GM21528 (cell line): ENCODE data around the gene BLZF1.
"Not testable (repeated sequence)": the region's sequence is repeated elsewhere in the genome, so short reads cannot be mapped to it uniquely, and the experiment has no call there.

Experiments
- ATAC-seq: cut with Tn5 transposase; IDR thresholded peaks from one replicate; pipeline ENCODE4 v1.9.1; 2021; ENCODE audit warnings: mild to moderate bottlenecking, moderate library complexity; ENCODE audit not compliant: unreplicated experiment, low FRiP score

Gene BLZF1

DNA sequence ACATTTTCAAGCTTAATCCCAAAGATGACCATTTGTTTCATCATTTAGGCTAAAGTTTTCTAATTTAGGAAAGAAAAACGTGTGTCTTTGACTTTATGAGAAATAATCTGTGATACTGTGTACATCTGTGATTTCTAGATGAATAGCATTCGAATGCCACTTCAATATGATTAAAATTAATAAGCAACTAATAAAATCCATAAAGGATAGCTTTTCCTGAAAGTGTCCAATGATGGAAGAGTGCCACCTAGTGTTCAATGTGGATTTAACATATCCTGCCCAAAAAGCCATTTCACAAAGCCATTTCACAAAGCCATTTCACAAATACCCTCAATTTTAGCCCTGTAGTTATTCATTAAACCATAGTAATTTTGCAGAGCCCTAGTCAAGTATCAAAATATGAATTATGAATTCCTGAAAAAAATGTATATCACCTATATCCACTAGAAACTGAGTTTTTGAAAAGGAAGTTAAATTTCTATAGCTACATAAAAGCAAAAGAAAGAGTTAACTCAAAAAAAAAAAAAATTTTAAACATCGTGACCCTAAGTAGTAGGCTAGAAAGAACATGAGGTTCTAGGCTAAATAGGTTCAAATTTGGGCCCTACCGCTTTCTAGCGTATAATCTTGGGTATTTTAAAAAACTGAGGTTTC is 19.5 kb upstream of the BLZF1 start:
- no peak for ATAC-seq

DNA sequence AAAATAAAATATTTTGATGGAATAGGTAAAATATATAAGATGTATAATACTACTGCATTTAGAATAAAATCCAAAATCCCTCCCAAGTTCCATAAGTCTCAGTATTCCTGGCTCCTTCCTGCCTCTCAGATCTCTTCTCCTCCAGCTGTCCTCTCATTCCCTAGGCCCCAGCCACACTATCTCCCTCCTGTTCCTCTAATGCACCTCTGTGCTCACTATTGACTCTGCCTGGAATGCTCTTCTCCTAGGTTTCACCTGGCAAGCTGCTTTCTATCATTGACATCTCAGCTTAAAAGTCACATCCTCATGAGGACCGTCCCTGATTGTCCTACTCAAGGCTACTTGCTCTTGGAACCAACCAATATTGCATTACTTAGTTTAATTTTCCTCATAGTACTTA is 7.6 kb upstream of the BLZF1 start:
- no peak for ATAC-seq

DNA sequence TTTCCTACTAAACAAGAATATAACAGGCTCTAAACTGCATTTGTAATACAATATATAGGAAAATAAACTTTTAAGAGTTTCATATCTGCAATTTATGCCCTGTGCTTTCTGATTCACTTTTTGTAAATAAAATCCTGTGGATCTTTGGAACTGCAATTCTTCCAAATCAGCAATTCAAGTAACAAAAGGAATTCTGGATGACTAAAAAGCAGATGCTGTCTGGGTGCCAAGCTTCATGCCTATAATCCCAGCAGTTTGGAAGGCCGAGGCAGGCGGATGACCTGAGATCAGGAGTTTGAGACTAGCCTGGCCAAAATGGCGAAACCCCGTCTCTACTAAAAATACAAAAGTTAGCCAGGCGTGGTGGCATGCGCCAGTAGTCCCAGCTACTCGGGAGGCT is 6.7 kb upstream of the BLZF1 start:
- no peak for ATAC-seq

DNA sequence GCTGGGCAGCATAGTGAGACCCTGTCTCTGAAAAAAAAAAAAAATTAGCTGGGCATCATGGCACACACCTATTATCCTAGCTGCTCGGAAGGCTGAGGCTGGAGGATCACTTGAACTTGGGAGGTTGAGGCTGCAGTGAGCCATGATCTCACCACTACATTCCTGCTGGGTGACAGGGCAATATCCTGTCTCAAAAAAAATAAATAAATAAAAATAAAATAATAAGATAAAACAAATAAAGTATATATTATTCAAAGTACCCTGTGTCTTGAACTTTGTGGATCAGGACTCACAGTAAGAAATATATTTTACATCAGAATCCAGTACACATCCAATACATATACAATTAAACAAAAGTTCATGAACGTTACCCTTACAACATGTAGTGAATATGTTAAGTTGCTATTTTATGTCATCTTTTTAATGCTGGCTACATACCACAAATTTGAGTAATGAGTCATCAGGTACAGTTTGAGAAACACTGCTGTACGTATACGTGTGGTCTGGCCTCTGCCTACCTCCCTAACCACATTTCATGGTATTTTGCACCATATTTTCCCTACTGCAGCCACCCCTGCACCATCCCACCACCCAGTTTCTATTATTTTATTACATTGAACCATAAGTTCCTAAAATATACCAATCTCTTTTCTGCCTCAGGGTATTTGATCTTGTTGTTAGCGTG is 4.8 kb upstream of the BLZF1 start:
- peak; percentile 27 for ATAC-seq

DNA sequence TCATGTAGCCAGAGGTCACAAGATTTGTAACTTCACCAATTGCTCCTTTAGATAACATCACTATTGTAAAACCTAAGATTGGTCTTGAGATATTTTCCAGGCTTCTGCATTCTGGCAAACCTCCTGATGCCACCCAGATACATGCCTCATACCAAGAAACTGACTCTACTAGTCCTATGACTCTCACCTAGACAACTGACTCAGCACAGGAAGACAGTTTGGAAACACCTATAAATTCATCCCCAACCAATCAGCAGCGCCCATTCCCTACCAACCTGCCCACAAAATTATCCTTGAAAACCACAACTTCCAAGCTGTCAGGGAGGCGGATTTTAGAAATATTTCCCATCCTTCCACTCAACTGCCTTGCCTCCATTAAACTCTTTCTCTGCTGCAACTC is 3.0 kb upstream of the BLZF1 start:
- ATAC-seq, result no peak

DNA sequence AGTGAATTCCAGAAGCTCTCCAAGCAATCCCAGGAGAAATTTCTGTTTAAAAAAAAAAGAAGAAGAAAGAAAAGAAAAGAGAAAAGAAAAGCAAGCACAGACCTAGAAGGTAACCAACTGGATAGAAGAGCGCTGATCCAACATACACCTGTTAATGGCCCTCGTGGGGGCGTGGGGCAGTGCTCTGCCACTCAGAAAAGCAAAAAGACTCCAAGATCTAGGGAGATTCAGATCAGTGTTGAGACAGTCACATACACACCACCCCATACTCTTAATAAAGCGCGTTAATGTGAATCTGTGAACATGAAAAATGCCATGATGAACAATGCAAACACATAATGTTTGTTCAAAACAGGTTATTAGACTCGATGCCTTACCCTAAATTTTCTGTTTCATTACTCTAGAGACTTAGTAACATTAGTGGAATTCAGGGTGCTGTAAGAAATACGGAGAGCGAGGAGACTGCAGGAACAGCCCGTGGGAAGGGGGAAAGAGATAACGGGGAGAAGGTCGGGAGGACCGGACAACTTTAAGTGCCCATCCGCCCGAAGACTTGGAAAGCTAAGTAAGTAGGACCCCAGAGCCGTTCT is 804 bp upstream of the BLZF1 start:
- ATAC-seq, result no peak

DNA sequence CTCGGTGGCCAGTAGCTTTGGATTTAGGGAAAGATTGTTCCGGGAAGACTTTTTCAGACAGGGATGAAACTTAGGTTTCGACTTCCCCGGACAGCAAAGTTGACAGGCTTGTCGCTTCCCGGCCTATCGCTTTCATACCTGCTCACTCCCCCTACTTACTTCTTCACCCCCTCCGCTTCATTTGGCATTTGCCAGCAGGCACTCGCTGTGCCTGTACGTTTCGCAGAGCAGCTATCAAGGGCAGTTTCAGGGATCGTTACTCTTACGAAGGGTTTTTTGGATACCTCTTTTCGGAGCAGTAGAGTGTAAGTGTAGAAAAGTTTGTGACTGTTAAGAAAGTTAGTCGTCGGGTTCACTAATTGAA is 393 bp downstream of the BLZF1 start:
- no peak for ATAC-seq

DNA sequence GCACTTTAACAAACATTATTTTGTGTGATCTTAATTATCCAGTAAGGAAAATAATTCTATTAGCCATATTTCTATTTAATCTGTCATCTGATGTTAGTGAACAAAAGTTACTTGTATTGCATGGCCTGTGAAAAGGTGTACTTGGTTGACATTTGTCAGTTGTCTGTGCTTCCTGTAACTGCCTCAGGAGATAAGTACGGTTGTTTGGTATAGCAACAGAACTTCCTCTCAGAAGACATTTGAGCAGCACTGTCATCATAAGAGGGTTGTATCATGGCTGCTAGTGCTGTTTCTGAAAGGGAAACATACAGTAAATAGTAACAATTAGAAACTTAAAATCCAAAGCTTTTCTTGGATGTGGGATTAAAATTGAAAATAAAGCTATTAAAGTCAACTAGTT is 3.4 kb downstream of the BLZF1 start:
- ATAC-seq, result no peak

DNA sequence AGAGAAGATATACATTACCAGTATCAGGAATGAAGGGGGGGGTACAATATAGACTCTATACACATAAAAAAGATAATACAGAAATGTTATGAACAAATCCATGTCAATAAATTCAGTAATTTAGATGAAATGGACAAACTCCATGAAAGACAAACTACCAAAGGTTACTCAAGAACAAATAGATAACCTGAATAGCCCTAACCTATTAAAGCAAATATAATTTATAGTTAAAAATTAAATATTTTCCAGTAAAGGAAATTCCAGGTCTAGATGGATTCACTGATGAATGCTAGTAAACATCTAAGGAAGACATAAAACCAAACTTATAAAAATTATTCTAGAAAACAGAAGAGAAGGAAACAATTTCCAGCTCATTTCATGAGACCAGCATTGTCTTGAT is 13.2 kb downstream of the BLZF1 start:
- no peak for ATAC-seq

DNA sequence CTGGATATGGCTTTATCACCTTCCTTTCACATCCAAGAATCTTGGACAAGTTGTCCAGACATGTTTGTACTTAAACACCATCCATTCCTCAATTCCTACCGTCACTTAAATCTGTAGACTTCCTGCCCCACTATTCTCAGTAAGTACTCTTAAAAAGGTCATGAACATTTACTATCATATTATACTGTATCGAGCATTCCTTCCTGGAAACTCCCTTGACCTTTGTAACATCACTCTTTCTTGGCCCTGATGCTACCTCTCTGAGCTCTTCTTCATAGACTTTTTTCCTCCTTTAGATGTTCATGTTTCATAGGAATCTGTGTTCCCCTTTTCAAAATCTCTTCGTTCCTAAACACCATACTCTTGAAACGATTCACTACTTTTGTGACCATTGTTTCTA is 15.5 kb downstream of the BLZF1 start:
- no peak for ATAC-seq

DNA sequence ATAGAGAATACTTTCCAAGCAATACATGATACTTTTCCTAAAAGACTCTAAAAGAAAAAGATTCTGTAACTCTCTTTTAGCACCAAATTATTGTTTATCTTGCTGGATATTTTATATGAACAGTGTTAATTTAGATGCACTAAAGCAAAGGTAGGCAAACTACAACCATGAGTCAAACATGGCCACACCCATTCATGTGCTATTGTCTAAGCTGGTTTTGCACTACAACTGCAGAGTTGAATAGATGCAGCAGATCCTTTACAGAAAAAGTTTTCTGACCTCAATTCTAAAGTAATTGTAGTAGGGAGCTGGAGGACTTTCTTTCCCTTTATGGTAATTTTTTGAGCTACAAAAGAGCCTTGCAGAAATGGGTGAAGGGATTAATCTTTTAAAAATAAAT is 19.4 kb downstream of the BLZF1 start:
- ATAC-seq, result no peak

DNA sequence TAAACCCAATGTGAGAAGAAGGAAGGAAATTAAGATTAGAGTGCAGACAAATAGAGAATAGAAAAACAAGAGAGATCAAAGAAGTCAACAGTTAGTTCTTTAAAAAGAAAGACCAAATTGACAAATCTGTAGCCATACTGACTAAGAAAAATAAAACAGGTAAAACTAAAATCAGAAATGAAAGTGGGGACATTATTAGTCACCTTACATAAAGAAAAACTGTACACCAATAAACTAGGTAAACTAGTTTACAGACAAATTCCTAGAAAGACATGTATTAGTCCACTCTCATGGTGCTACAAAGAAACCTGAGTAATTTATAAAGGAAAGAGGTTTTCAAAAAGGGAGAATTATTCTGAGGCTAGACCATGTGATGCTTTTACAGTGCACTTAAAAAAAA is 22.3 kb downstream of the BLZF1 start:
- no peak for ATAC-seq

DNA sequence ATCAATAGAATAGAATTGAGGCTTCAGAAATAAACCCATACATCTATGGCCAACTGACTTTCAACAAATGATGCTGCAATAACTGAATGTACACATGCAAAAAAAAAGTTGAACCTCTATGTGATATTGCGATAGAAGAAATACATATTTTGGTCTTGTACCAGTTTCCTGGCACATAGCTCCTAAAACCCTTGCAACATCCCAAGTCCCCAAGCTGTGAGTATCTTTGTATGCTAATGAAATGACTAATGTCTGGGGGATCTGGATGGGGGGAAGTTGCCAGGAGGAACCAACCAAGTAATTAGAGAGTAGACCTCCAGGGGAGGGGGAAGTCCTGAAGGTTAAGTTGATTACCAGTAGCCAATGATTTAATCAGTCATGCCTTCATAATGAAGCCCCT is 24.4 kb downstream of the BLZF1 start:
- no peak for ATAC-seq

DNA sequence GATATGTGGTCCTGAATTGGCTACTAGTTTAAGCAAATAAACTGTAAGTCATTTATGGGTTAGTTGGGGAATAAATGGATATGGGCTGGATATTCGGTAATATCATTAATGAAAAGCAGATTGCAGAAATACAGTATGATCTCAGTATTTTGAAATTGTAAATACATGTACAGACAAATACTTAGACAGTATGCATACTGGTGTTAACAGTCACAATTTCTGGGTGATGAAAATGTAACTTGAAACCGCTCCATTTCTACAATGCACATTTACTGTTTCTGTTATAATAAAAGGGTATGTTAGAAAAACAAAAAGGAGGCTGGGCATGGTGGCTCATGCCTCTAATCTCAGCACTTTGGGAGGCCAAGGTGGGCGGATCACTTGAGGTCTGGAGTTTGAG is 28.0 kb downstream of the BLZF1 start:
- no peak for ATAC-seq

DNA sequence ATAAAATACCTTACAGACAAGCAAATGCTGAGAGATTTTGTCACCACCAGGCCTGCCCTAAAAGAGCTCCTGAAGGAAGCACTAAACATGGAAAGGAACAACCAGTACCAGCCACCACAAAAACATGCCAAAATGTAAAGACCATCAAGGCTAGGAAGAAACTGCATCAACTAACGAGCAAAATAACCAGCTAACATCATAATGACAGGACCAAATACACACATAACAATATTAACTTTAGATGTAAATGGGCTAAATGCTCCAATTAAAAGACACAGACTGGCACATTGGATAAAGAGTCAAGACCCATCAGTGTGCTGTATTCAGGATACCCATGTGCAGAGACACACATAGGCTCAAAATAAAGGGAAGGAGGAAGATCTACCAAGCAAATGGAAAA is 34.6 kb downstream of the BLZF1 start:
- ATAC-seq, result not testable (repeated sequence)

DNA sequence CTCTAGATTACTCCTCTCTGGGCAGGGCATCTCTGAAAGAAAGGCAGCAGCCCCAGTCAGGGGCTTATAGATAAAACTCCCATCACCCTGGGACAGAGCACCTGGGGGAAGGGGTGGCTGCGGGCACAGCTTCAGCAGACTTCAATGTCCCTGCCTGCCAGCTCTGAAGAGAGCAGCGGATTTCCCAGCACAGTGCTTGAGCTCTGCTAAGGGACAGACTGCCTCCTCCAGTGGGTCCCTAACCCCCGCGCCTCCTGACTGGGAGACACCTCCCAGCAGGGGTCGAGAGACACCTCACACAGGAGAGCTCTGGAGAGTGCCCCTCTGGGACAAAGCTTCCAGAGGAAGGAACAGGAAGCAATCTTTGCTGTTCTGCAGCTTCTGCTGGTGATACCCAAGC is 40.3 kb downstream of the BLZF1 start:
- not testable (repeated sequence) for ATAC-seq

DNA sequence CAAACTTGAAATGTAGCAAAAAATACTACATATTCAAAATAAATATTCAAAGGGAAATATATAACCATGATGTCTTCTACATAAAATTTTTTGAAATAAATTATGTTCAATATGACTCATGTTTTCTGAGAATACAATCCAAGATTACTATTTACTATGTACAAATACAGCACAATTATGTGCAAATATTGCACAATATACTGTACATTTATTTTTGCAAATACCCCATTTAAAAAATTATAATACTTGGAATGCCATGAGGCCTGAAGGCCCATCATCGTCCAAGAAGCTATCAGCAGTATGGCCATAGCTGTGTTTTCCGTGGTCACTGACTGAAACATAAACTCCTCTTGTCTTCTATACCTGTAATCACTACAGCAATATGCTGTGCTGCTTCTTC is 47.0 kb downstream of the BLZF1 start:
- ATAC-seq, result no peak

DNA sequence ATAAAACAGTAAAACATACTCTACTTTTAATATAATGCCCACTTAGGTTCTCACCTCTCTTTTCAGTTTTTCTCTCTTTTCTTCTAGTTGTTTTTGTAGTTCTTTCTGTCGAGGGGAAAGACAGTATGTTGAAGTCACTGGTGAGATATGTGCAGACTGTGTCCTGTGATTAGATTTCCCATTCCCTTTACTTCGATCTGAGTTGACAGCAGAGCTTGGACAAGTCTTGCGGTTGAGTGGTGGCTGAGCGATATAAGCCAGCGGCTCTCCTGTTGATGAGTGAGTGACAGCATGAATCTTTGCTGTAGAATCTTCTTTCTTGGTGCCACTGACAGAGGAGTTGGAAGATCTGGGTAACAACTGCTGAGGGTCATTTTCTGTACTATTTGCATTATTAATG is 53.3 kb downstream of the BLZF1 start:
- ATAC-seq, result no peak

DNA sequence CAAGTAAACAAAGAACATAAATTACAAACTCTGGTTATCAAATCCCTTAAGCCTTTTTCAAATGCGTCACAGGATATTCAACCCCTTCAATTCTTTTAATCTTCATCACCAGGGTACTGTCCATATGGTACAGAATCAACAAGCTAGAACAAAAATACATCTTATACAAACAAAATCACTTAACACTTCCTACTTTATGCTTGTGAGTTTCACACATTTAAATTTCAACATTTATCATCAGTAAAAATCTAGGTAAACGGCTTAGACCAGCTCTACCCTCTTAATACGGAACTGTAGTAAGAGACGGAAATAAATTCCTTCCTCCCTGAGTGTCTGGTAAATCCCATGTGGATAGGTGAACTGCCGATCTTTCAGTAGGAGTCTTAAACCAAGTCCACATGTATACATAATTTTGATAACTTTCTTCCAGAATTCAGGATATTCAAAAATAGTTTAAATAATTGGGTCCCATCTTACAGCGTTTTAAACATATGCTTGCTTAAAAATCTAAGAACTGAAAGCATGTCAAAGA is 58.2 kb downstream of the BLZF1 start:
- no peak for ATAC-seq

DNA sequence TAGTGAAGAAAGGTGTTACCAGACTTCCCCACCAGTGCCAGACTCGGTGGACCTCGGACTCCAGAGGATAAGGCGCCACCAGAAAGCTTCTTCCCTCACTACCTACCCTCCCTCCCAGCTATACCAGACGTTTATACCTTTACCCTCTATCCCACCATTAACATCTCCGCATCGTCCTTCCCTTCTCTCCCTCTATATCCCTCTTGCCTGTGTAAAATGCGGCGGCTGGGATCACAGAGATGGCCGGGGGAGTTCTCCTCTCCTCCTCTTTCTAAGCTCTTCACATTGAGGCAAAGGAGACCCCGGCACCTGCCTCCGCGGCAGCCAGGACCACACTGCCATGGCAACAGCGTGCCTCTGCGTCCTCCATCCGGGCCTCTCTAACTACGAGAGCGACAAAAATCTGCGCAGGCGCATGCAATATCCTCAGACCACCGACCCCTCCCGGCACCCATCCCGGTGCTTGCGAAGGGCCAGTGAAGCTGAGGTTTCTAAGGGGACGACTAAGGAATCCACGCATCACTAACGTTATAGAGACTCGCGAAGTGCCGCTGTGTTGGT is 59.2 kb downstream of the BLZF1 start, which contains the start of gene CCDC181:
CCDC181 (minus strand) TSS at position 394 of the 561 bp plus-strand sequence. CDS start 2,547 bp downstream, outside the sequence.
- ATAC-seq, result no peak
